Thyroid gland (tissue), 4 donors: Measurements from ENCODE around the gene STAC. TPM values are rescaled to one million over a fixed set of nuclear protein-coding genes. Genes with fewer than 3 reads are reported as not detected.

Experiments used
- DNase-seq, 2 donors: peaks; one replicate each; pipeline ENCODE4 v3.0.0-alpha.2; 2019
- H3K27ac ChIP-seq, 3 donors: fragments of 200-600 bp; sonication (generic); 1 replicate in 2 of 3; 2 replicates in 1 of 3; pipeline ENCODE4 v1.5.1; 2016 to 2019; ENCODE audit warnings: mild to moderate bottlenecking in 1 of 3, moderate library complexity in 1 of 3
- H3K27me3 ChIP-seq: fragments of 200-600 bp; sonication (generic); one replicate; pipeline ENCODE4 v1.5.1; 2019
- H3K36me3 ChIP-seq, 2 donors: fragments of 200-600 bp; sonication (generic); one replicate each; pipeline ENCODE4 v1.5.1; 2016 to 2019
- H3K4me1 ChIP-seq, 2 donors: fragments of 200-600 bp; sonication (generic); one replicate each; pipeline ENCODE4 v1.5.1; 2017 to 2019
- H3K4me3 ChIP-seq, 3 donors: fragments of 200-600 bp; sonication (generic); replicated peaks in 1 of 3; 1 replicate in 2 of 3; 2 replicates in 1 of 3; pipeline ENCODE4 v1.5.1; 2016; ENCODE audit warnings: mild to moderate bottlenecking in 1 of 3
- H3K9me3 ChIP-seq: fragments of 200-600 bp; sonication (generic); one replicate; pipeline ENCODE4 v1.5.1; 2017
- CTCF ChIP-seq, 6 experiments: fragments of 200-600 bp in 3 of 6; fragments of 450-650 bp in 3 of 6; sonication (generic) in 3 of 6; IDR thresholded peaks; one replicate each; pipeline ENCODE4 v1.5.1; 2016 to 2019; ENCODE audit warnings: antibody characterized with exemption in 6 of 6, mild to moderate bottlenecking in 2 of 6, inconsistent platforms in 1 of 6, moderate library complexity in 1 of 6
- POLR2A ChIP-seq, 2 donors: fragments of 450-650 bp; IDR thresholded peaks; one replicate each; pipeline ENCODE4 v1.6.1; 2017; ENCODE audit warnings: antibody characterized with exemption in 2 of 2, mild to moderate bottlenecking in 2 of 2, moderate library complexity in 1 of 2
- WGBS, 2 donors: methylation state at CpG; one replicate each; pipeline ENCODE4 v1.1.5; 2017; 5-methylcytosine and 5-hydroxymethylcytosine counted together
- intact Hi-C: fragments of 100-400 bp; cut with DNase I; formaldehyde crosslinking; loops from one replicate; pipeline ENCODE4 v1.15.1; 2023
- total RNA-seq, 4 donors: library from RNA; depleted of rRNA; stranded (reverse); fragments of >200 nt; gene quantifications; one replicate each; pipeline ENCODE4 v1.2.3, GENCODE V29; 2016

Gene STAC
- total RNA-seq, 4 donors from 2014 or later = 0.40 to 4.7 (median 1.3) TPM; not detected in 1

- Histone ChIP-seq H3K27me3 (no peaks in the 10 kb centered on the region), H3K4me1 (no peaks in the 10 kb centered on the region), H3K36me3 (no peaks in the 10 kb centered on the region), H3K27ac (no peak overlapping the region), H3K4me3 (no peak overlapping the region), H3K9me3 (no peaks in the 10 kb centered on the region)
- WGBS, 2 donors = 69 to 80% methylated on average over 2 of the region's 2 CpGs
- no peak for DNase-seq
- intact Hi-C loops = no loop called here
- no peak for TF ChIP-seq POLR2A (IDR thresholded peaks at IDR 0.05)
- TF ChIP-seq CTCF (IDR thresholded peaks at IDR 0.05) = no peak
Observed at GRCh38 chr3:36557021-36557707, 176.9 kb downstream of the STAC start.

GRCh38 chr3:36557708-36558421 is 177.6 kb downstream of the STAC start:
- 89 to 92% methylated on average over 5 of the region's 5 CpGs for WGBS, 2 donors
- DNase-seq = no peak
- H3K4me1 ChIP-seq = no peaks in the 10 kb centered on the region
- H3K9me3 ChIP-seq = no peaks in the 10 kb centered on the region
- no peak overlapping the region for H3K27ac ChIP-seq
- TF ChIP-seq POLR2A (IDR thresholded peaks at IDR 0.05) (no peak), CTCF (IDR thresholded peaks at IDR 0.05) (no peak)
- H3K36me3 ChIP-seq = no peaks in the 10 kb centered on the region
- no peaks in the 10 kb centered on the region for H3K27me3 ChIP-seq
- intact Hi-C loops = no loop called here
- no peak overlapping the region for H3K4me3 ChIP-seq

GRCh38 chr3:36558961-36559360 is 178.7 kb downstream of the STAC start:
- Histone ChIP-seq H3K27ac (no peak overlapping the region), H3K4me3 (no peak overlapping the region), H3K27me3 (no peaks in the 10 kb centered on the region), H3K36me3 (no peaks in the 10 kb centered on the region), H3K4me1 (no peaks in the 10 kb centered on the region), H3K9me3 (no peaks in the 10 kb centered on the region)
- DNase-seq = no peak
- intact Hi-C loops = no loop called here
- WGBS, 2 donors = 51 to 55% methylated on average over 2 of the region's 2 CpGs
- TF ChIP-seq POLR2A (IDR thresholded peaks at IDR 0.05) = no peak

- DNase-seq = no peak
- H3K4me3 ChIP-seq = no peak overlapping the region
- no peaks in the 10 kb centered on the region for H3K36me3 ChIP-seq
- H3K9me3 ChIP-seq = no peaks in the 10 kb centered on the region
- 81 to 88% methylated on average over 4 of the region's 4 CpGs for WGBS, 2 donors
- no peak overlapping the region for H3K27ac ChIP-seq
- H3K4me1 ChIP-seq = no peaks in the 10 kb centered on the region
- intact Hi-C loops = no loop called here
- no peaks in the 10 kb centered on the region for H3K27me3 ChIP-seq
- no peak for TF ChIP-seq POLR2A (IDR thresholded peaks at IDR 0.05)
- TF ChIP-seq CTCF (IDR thresholded peaks at IDR 0.05) = no peak
Observed at GRCh38 chr3:36560685-36561084, 180.4 kb downstream of the STAC start.

GRCh38 chr3:36561601-36562000 is 181.3 kb downstream of the STAC start:
- Histone ChIP-seq H3K4me1 (no peaks in the 10 kb centered on the region), H3K4me3 (no peak overlapping the region), H3K27me3 (no peaks in the 10 kb centered on the region), H3K27ac (no peak overlapping the region), H3K9me3 (no peaks in the 10 kb centered on the region), H3K36me3 (no peaks in the 10 kb centered on the region)
- TF ChIP-seq CTCF (IDR thresholded peaks at IDR 0.05) (no peak), POLR2A (IDR thresholded peaks at IDR 0.05) (no peak)
- WGBS, 2 donors = 89 to 95% methylated on average over 2 of the region's 2 CpGs
- intact Hi-C loops = no loop called here
- no peak for DNase-seq
